Retina (tissue), 1 donor: ENCODE data around the gene NEXN.
"Not testable (repeated sequence)": the region's sequence is repeated elsewhere in the genome, so short reads cannot be mapped to it uniquely, and the experiment has no call there.

ENCODE experiments used
- DNase-seq: peaks from one replicate; pipeline ENCODE4 v3.0.0-alpha.2; 2016

The NEXN gene

DNA sequence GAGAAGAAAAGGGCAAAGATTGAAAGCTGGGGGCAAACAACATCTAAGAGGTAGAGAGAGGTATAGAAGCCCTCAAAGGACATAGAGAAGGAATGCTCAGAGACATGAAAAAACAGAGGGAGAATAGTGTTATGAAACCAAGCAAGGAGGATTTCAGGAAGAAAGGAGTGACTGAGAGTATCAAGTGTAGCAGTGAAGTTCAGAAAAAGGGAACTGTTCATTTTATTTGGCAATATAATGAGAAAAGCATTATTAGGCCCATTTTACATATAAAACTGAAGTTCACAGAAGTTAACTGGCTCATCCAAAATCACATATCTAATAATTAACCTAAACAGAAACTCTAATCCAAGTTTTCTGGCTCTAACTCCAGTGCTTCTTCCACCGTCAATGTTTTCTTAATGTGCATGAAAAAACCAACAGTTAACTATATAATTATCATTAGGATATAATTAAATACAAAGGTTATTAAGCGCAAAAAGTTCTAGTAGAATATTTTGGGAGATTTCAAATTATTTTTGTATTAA lies 17.7 kb downstream of the NEXN start:
- DNase-seq: no peak

GRCh38 chr1:77906624-77907023 lies 18.2 kb downstream of the NEXN start:
- DNase-seq: no peak

DNA sequence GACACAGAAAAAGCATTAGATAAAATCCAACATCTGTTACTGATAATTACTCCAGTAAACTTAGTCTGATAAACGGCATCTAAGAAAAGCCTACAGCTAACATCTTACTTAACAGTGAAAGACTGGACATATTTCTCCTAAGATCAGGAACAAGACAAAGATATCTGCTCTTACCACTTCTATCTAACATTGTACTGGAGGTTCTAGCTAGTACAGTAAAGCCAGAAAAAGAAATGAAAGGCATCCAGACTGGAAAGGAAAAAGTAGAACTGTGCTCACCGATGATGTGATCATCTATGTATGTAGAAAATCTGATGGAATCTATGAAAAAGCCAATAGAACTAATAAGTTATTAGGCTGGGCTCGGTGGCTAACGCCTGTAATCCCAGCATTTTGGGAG lies 21.7 kb downstream of the NEXN start:
- no peak for DNase-seq

- not testable (repeated sequence) for DNase-seq
Observed at GRCh38 chr1:77918918-77919317, 30.5 kb downstream of the NEXN start.

- DNase-seq: no peak
Observed at GRCh38 chr1:77925518-77925917, 37.1 kb downstream of the NEXN start.

DNA sequence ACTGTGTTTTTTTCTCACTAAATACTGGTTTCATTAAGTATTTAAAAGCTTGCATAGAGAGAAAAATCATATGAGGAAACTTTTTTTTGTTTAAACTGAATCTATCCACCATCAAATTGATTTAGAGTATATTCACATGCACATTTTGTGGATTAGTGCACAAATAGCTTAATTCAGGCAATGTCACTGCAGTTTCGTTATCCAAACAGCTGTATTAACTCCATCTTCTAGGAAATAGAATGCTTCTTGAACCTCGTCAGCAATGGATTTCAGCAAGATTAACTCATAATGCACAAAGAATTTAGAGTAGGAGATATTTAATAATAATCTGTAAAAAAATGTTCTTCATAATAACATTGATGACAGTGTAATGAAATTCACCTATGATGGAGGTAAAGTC lies 37.5 kb downstream of the NEXN start:
- DNase-seq: no peak

- DNase-seq: no peak
Observed at GRCh38 chr1:77926561-77927357, 38.3 kb downstream of the NEXN start.

DNA sequence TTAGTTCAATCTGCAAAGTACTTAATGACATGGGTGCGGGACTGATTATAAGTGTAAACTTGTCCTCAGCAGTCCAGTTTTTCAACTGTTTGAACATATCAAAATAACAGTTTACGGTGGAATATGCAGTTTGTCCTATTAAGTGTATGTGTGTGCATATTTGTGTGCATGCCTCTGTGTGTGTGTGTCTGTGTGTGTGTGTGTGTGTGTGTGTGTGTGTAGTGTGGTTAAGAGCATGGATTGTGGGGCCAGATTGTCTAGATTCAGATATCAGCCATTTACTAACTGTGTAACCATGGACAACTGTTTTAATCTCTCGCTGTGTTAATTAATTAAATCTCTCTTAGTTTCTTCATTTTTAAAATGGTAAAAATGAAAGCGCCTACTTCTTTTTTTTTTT lies 39.0 kb downstream of the NEXN start:
- DNase-seq: no peak

DNA sequence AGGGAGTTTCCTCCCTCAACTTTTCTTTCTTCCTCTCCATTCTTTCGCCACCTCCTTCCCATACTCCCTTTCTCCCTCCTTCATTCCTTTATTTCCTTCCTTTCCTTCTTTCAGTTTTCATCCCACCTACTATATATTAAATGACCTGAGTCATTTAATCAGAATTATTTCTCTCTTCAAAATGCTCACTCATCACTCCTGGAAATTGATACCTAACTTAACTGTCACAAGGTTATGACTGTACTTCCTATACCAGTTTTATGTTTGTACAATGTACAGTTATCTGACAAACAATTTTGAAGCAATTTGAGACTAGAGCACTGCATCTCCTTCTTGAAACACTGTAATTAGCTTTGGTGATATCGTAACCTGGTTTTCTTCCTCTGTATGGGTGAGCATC lies 41.4 kb downstream of the NEXN start:
- DNase-seq: no peak

DNA sequence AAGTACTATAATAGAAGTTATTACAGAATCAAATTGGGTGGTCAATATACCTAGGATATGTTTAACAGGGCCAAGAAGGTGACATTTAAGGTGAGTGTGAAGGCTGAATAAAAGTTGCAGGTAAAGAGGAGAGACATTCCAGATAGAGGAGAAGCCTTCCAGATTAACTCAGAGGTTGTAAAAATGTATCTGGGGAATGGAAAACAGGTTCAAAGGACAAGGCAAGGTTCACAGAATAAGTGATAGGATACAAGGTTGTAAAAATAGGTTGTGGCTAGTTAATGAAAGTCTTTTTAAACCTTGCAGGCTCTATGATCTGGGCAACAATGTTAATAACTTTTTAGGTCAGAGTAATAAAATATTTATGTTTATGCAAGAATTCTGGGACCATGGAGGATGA lies 50.2 kb downstream of the NEXN start:
- no peak for DNase-seq

DNA sequence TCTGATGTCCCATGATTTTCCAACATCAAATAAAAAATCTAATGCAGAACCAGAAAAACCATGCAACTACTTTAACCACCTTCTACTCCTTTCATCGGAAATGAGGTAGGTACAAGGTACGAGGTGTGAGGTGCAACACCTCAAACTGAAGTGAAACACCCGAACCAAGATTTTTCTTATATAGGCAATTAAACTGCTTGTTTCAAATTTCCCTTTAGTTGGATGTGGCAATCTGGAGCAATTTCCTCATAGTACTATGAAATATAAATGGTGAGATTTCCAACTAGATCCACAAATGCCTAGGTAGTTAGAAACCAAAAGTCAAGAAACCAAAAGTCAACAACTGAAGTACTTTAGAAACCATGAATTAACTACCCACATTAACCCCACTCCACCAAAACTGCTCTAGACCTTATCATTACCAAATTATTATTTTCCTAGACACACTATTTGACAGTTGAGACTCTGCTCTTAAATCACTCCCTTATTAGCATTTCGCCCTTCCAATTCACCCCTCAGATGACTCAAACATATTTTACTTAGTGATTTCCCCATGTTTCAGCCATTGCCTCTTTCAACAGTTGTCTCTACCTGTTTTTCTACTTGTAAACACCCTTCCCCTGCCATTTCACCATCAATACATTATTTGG lies 52.6 kb downstream of the NEXN start:
- no peak for DNase-seq

DNA sequence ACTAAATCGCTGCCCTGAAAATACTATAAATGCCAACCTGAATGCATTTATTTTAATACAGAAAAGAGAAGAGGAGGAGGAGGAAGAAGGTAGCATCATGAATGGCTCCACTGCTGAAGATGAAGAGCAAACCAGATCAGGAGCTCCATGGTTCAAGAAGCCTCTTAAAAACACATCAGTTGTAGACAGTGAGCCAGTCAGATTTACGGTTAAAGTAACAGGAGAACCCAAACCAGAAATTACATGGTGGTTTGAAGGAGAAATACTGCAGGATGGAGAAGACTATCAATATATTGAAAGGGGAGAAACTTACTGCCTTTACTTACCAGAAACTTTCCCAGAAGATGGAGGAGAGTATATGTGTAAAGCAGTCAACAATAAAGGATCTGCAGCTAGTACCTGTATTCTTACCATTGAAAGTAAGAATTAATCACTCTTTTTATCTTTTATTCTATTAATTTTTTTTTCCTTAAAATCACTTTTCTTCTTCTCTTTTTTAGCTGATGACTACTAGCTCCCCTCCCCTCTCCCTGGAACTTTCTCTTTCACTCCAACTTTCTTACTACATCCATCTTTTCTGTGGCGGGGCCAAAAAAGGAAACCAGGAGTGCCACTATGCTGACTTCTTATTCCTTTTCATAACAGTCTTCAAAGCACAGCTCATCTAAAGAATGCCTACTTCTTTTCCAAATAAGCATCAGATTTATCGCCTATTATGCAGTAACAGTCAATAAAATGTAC lies 54.1 kb downstream of the NEXN start:
- no peak for DNase-seq

- DNase-seq: no peak
Observed at GRCh38 chr1:77945345-77945744, 56.9 kb downstream of the NEXN start.

DNA sequence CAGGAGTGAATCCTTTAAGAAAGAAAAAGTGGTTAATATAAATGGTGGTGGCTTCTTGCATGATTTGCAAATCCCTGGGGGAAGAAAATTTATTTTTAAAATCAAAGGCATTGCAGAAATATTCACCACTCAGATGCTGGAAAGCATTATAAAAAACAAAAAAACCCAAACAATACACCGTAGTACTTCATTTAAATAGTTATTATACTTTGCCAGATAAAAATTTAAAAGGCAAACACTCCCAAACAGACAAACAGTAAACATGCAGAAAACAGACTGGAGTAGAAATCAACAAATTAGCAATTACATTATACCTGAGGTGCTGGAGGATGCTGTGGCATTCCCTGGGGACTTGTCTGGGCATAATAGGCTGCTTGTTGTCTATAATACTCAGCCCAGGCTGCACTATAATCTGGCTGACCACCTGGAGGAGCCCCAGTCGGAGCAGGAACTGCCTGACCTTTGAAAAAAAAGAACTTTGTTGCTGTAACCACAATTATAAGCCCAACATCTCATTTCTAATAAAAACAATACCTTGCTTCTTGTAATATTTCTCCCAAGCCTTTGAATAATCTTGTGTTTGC lies 60.5 kb downstream of the NEXN start:
- no peak for DNase-seq

- DNase-seq: no peak
Observed at GRCh38 chr1:77950873-77951272, 62.4 kb downstream of the NEXN start.

DNA sequence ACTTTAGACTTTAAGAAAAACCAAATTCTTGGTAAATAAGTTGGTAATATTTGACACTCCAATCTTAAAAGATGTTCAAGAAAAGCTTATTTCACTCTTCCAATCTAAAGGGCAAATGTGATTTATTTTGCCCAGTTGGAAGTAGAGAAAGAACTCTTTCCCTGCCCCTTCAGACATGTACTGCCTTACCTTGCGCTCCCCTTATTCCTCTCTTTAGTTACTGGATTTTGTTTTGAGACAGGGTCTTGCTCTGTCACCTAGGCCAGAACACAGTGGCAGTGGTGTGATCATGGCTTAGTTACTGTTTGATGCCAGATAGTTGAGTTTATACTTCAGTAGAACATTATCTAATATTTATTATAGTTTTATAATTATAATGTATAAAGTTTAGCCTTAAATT lies 62.9 kb downstream of the NEXN start:
- DNase-seq: no peak

DNA sequence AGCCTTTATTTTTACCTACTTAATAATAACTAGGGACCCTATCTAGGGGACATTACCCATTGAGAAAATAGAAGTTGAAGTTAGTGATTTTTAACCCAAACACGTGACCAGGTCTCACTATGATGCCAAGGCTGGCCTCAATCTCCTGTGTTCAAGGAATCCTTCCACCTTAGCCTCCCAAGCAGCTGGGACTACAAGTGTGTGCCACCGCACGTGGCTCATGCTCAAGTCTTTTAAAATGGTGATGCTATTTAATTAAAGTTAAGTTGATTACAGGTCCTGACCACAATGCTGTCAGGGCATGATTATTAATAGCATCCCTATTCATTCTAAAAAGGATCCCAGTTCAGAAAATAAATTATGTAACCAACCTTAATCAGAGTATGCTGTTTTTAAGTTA lies 65.5 kb downstream of the NEXN start:
- no peak for DNase-seq

- no peak for DNase-seq
Observed at GRCh38 chr1:77954521-77954920, 66.1 kb downstream of the NEXN start.

GRCh38 chr1:77955709-77956108 lies 67.3 kb downstream of the NEXN start:
- DNase-seq: no peak

- no peak for DNase-seq
Observed at GRCh38 chr1:77956464-77956863, 68.0 kb downstream of the NEXN start.

DNA sequence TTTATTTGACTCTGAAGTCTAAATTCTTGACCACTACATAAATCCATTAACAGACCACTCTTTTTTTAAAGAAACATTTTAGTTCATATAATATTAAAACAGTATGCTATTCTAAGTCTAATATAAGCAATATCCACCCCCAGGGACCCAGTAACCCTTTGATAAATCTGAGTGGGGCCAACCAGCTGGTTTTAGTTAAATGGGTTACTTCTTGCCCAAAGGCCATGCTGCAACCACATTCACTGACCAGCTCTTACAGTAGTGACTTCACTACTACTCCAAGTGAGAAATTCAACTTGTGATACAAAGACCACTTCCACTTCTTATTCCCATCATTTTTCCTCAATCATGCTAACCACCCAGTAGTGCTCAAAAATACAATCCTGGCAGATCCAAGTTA lies 70.0 kb downstream of the NEXN start:
- DNase-seq: no peak

GRCh38 chr1:77958850-77959249 lies 70.4 kb downstream of the NEXN start:
- DNase-seq: no peak

- no peak for DNase-seq
Observed at GRCh38 chr1:77961392-77961791, 73.0 kb downstream of the NEXN start.
